ENCODE results near the gene SPSB2.

SPSB2 gene

DNA sequence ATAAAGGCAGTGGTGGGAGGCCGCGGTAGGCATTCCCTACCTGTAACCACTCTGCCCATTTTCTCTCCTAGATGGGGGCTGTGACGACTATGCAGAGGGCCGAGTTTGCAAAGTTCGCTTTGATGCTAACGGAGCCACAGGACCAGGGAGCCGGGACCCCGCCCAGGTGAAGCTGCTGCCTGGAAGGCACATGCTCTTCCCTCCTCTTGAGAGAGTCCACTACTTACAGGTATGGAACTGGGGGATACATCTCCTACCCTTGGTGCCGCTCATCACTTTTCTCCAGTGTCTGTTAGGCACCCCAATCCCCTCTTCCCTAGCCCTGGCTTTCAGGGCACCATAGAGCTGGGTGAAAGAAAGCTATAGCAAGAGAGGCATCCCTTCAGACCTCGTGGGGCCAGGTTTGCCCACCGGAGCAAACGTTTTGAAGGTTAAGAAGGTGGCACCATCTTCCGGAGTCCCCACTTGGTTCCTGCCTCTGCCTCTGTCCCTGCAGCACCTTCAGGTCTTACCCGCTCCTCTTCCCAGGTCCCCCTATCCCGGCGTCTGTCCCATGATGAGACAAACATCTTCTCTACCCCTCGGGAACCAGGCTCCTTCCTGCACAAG is 46.9 kb downstream of the SPSB2 start:
- TF ChIP-seq, protein P1, sequence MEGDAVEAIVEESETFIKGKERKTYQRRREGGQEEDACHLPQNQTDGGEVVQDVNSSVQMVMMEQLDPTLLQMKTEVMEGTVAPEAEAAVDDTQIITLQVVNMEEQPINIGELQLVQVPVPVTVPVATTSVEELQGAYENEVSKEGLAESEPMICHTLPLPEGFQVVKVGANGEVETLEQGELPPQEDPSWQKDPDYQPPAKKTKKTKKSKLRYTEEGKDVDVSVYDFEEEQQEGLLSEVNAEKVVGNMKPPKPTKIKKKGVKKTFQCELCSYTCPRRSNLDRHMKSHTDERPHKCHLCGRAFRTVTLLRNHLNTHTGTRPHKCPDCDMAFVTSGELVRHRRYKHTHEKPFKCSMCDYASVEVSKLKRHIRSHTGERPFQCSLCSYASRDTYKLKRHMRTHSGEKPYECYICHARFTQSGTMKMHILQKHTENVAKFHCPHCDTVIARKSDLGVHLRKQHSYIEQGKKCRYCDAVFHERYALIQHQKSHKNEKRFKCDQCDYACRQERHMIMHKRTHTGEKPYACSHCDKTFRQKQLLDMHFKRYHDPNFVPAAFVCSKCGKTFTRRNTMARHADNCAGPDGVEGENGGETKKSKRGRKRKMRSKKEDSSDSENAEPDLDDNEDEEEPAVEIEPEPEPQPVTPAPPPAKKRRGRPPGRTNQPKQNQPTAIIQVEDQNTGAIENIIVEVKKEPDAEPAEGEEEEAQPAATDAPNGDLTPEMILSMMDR (IDR thresholded peaks at IDR 0.05; ENCODE audit: extremely low read depth, insufficient read depth, missing control alignments): peak; percentile 4
- in situ Hi-C loops (cut with MboI; ENCODE audit: low pct_unique_long_range_greater_than_20kb, low sequenced_read_pairs, unreplicated experiment): no loop called here
- no peak for DNase-seq (ENCODE audit: low spot score)

DNA sequence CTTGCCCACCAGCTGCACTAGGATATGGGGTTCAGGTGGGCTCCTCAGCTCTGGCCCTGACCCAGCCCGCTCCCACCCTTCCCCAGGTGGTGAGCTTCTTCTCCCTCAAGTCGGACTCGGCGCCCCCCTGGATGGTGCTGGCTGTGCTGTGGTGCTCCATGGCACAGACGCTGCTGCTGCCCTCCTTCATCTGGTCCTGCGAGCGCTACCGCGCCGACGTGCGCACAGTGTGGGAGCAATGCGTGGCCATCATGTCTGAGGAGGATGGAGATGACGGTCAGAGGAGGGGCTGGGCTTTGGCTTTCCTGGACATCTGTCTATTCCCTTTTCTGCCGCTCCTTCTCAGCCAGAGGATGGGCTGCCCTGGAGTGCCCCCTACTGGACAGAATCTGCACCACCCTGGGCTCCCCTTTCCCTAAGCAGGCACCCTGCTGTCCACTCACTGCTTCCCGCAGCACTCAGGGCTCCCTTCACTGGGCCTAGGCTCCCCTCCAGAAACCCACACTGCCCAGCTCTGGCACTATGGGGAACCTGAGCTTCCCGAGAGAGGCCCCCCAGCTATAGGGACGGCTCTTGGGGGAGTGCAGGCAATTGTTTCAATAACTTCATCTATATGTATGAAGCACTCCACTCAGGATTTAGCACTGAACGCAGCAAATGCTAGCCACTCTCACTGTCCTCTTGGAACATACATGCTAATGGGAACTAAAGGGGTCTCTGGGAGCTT is 47.5 kb downstream of the SPSB2 start:
- in situ Hi-C loops (cut with MboI; ENCODE audit: low pct_unique_long_range_greater_than_20kb, low sequenced_read_pairs, unreplicated experiment): no loop called here
- TF ChIP-seq, protein P1 (IDR thresholded peaks at IDR 0.05; ENCODE audit: extremely low read depth, insufficient read depth, missing control alignments): peak; percentile 97
- DNase-seq (ENCODE audit: low spot score): peak; percentile 96

DNA sequence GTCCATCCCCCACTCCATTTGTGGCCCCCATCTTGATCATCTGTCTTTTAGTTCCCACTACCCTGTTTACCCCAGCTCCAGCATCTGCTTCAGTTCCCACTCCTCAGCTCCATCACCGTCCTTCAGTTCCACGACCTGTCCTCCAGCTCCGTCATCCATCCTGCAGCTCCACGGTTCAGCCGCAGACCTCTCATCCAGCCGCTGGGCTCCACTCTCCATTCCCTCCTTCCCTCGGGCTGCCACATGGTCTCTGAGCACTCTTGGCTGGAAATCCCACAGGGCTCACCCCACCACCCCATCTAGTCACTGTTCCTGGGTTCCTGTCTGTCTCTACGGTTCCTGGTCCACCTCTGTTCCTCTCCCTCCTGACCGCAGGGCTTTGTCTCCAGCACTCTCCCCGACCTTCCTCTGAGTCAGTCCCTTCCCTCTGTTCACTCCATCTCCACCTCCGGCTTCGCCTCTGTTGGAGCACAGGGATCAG is 48.2 kb downstream of the SPSB2 start:
- no peak for DNase-seq (ENCODE audit: low spot score)
- in situ Hi-C loops (cut with MboI; ENCODE audit: low pct_unique_long_range_greater_than_20kb, low sequenced_read_pairs, unreplicated experiment): no loop called here
- TF ChIP-seq, protein P1 (IDR thresholded peaks at IDR 0.05; ENCODE audit: extremely low read depth, insufficient read depth, missing control alignments): no peak

DNA sequence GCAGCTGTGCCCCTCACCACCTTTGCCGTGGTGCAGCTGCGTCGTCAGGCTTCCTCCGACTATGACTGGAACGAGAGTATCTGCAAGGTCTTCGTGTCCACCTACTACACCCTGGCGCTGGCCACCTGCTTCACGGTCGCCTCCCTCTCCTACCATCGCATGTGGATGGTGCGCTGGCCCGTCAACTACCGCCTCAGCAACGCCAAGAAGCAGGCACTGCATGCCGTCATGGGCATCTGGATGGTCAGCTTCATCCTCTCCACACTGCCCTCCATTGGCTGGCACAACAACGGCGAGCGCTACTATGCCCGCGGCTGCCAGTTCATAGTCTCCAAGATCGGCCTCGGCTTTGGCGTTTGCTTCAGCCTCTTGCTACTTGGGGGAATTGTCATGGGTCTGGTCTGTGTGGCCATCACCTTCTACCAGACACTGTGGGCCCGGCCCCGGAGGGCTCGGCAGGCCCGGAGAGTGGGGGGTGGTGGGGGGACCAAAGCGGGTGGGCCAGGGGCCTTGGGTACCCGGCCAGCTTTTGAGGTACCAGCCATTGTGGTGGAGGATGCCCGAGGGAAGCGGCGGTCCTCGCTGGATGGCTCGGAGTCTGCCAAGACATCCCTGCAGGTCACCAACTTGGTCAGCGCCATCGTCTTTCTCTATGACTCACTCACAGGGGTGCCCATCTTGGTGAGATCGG is 48.9 kb downstream of the SPSB2 start:
- DNase-seq (ENCODE audit: low spot score): no peak
- TF ChIP-seq, protein P1 (IDR thresholded peaks at IDR 0.05; ENCODE audit: extremely low read depth, insufficient read depth, missing control alignments): no peak
- in situ Hi-C loops (cut with MboI; ENCODE audit: low pct_unique_long_range_greater_than_20kb, low sequenced_read_pairs, unreplicated experiment): no loop called here

DNA sequence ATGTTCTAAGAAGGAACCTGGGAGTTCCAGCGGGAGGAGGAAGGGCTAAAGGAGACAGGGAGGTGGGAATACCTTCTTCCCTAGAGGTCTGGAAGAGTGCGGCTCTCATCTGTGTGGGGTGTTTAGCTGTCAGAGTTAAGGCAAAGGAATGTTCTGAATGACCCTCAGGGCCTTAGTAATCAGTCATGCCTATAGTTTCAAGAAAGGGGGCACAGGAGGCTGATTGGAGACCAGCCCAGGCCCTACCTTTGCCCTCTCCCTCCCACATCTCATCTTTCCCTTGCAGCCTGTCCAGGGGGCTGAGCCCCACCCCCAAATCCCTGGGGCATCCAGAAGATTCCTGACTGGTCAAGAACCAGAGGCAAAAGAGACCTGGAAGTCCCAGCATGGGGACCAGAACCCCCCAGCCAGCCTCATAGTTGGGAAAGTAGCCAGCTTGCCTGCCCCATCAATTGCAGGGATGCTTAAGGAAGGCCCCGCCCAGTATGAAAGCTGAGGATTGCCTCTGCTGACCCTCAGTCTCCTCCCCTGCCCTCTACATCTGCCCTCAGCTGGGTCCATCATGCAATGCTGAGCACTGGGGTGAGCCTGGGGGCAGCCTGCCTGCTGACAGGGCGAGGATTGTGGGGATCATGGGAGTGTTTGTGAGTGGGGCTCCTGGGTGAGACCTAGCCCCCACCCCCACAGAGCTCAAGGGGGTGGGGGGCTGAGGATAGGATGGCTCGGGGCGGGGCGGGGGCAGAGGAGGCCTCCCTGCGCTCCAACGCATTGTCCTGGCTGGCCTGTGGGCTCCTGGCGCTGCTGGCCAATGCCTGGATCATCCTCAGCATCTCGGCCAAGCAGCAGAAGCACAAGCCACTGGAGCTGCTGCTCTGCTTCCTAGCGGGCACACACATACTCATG is 49.7 kb downstream of the SPSB2 start:
- in situ Hi-C loops (cut with MboI; ENCODE audit: low pct_unique_long_range_greater_than_20kb, low sequenced_read_pairs, unreplicated experiment): no loop called here
- no peak for DNase-seq (ENCODE audit: low spot score)
- TF ChIP-seq, protein P1 (IDR thresholded peaks at IDR 0.05; ENCODE audit: extremely low read depth, insufficient read depth, missing control alignments): no peak
